Lung (tissue), 12 donors: ENCODE data around the gene AXIN1. TPM values are rescaled to one million over a fixed set of nuclear protein-coding genes. Genes with fewer than 3 reads are reported as not detected.
A peak's percentile ranks its signal among the peaks of the same experiment; 100 is the strongest.

Source experiments
- ATAC-seq: fragments of 200-7000 bp; cut with Tn5 transposase; one replicate; pipeline ENCODE4 v1.9.1; 2020; ENCODE audit warnings: moderate number of reproducible peaks; ENCODE audit not compliant: insufficient read depth, low FRiP score
- DNase-seq, 3 donors: peaks; one replicate each; pipeline ENCODE4 v3.0.0-alpha.2; 2013 to 2017
- H3K27ac ChIP-seq, 2 donors: one replicate each; pipeline ENCODE4 v1.5.1; 2013; ENCODE audit warnings: mild to moderate bottlenecking in 2 of 2, moderate library complexity in 2 of 2, control low read depth in 1 of 2, inconsistent platforms in 1 of 2, low read depth in 1 of 2, low read length in 1 of 2
- H3K27me3 ChIP-seq, 3 donors: one replicate each; pipeline ENCODE4 v1.5.1; 2013; ENCODE audit warnings: low read length in 2 of 3; ENCODE audit not compliant: control insufficient read depth in 3 of 3, insufficient read depth in 3 of 3
- H3K36me3 ChIP-seq, 4 donors: one replicate each; pipeline ENCODE4 v1.5.1; 2013; ENCODE audit warnings: low read length in 4 of 4, mild to moderate bottlenecking in 1 of 4, moderate library complexity in 1 of 4; ENCODE audit not compliant: control insufficient read depth in 4 of 4, insufficient read depth in 4 of 4
- H3K4me1 ChIP-seq, 5 donors: one replicate each; pipeline ENCODE4 v1.5.1; 2013; ENCODE audit warnings: low read length in 5 of 5, mild to moderate bottlenecking in 2 of 5, moderate library complexity in 1 of 5; ENCODE audit not compliant: control insufficient read depth in 5 of 5, insufficient read depth in 5 of 5
- H3K4me3 ChIP-seq: one replicate; pipeline ENCODE4 v1.5.1; 2013; ENCODE audit warnings: mild to moderate bottlenecking, control low read depth, moderate library complexity
- H3K9ac ChIP-seq, 2 donors: one replicate each; pipeline ENCODE4 v1.5.1; 2013; ENCODE audit warnings: low read length in 2 of 2, control low read depth in 1 of 2; ENCODE audit not compliant: insufficient read depth in 1 of 2
- H3K9me3 ChIP-seq, 4 donors: one replicate each; pipeline ENCODE4 v1.5.1; 2013; ENCODE audit warnings: low read length in 3 of 4, mild to moderate bottlenecking in 1 of 4, moderate library complexity in 1 of 4; ENCODE audit not compliant: control insufficient read depth in 4 of 4, insufficient read depth in 3 of 4
- CTCF ChIP-seq: IDR thresholded peaks from 2 replicates; pipeline ENCODE4 v1.5.1; 2012; ENCODE audit warnings: mild to moderate bottlenecking; ENCODE audit errors: control extremely low read depth, extremely low read depth
- WGBS, 2 donors: extraction: QIAGEN DNeasy Blood & Tissue Kit; methylation state at CpG; one replicate each; pipeline ENCODE4 v1.1.7; 2013; 5-methylcytosine and 5-hydroxymethylcytosine counted together
- polyA plus RNA-seq, 2 donors: library from polyadenylated mRNA; stranded (reverse); fragments of 200-250 nt; gene quantifications; one replicate each; pipeline ENCODE4 v1.2.1, GENCODE V29; 2013
- total RNA-seq, 2 donors: library from RNA; depleted of rRNA in 1 of 2; stranded (reverse); fragments of >200 nt in 1 of 2; gene quantifications; one replicate each; pipeline ENCODE4 v1.2.1, GENCODE V29; 2014 to 2021
- donor health status: control.
- donor health status: control.
- donor health status: Bipolar disorder and iron deficiency.
- donor health status: healthy.
- donor health status: DM: yes; HTN: yes; CAD: no.

AXIN1 gene
- total and polyA plus RNA-seq, 4 donors: 16.9 to 25.9 (median 19.4) TPM

GRCh38 chr16:303760-304505, 48.6 kb downstream of the AXIN1 start:
- peak in 2 of 3 donors; percentile 14 to 22 for DNase-seq
- Histone ChIP-seq H3K4me1 (no peaks in the 10 kb centered on the region), H3K27me3 (no peaks in the 10 kb centered on the region), H3K9ac (no peak overlapping the region), H3K4me3 (no peak overlapping the region), H3K9me3 (no peaks in the 10 kb centered on the region), H3K36me3 (peaks cover 0 to 41% (median 5%) of the 10 kb centered on the region in 4 donors), H3K27ac (no peak overlapping the region)
- WGBS, 2 donors: 88 to 89% methylated on average over 43 of the region's 43 CpGs
- no peak for TF ChIP-seq CTCF
- no peak for ATAC-seq

GRCh38 chr16:301950-302349, 50.6 kb downstream of the AXIN1 start:
- DNase-seq: no peak
- WGBS, 2 donors: 97 to 98% methylated on average over 13 of the region's 13 CpGs
- H3K36me3 ChIP-seq: peaks cover 0 to 41% (median 0%) of the 10 kb centered on the region in 4 donors

GRCh38 chr16:301235-301634, 51.3 kb downstream of the AXIN1 start:
- Histone ChIP-seq H3K27ac (no peak overlapping the region), H3K4me3 (no peak overlapping the region), H3K36me3 (peaks cover 0 to 46% (median 2%) of the 10 kb centered on the region in 4 donors), H3K4me1 (no peaks in the 10 kb centered on the region), H3K27me3 (no peaks in the 10 kb centered on the region), H3K9me3 (no peaks in the 10 kb centered on the region), H3K9ac (no peak overlapping the region)
- DNase-seq (no peak), ATAC-seq (no peak)
- TF ChIP-seq CTCF: no peak
- 87 to 93% methylated on average over 5 to 6 of the region's 6 CpGs for whole genome bisulfite sequencing, 2 donors

More at GRCh38 chr16:301950-302349, 50.6 kb downstream of the AXIN1 start:
- ATAC-seq: no peak
- no peak overlapping the region for H3K4me3 ChIP-seq
- H3K27me3 ChIP-seq: no peaks in the 10 kb centered on the region
- no peak overlapping the region for H3K27ac ChIP-seq
- TF ChIP-seq CTCF: no peak
- H3K9ac ChIP-seq: no peak overlapping the region
- H3K4me1 ChIP-seq: no peaks in the 10 kb centered on the region
- no peaks in the 10 kb centered on the region for H3K9me3 ChIP-seq
